Ishikawa (cell line): ENCODE data around the gene HRH1.

Experiments
- CEBPB ChIP-seq: IDR thresholded peaks from 2 replicates; pipeline ENCODE4 v1.6.1; 2012
- MAX ChIP-seq: IDR thresholded peaks from 2 replicates; pipeline ENCODE4 v1.6.1; 2012

GRCh38 chr3:11145888-11146287 lies 8.4 kb upstream of the HRH1 start:
- TF ChIP-seq MAX (no peak), CEBPB (no peak)
